ENCODE measurements around the gene GRM7. TPM values are rescaled to one million over a fixed set of nuclear protein-coding genes. Genes with fewer than 3 reads are reported as not detected.
A peak's percentile ranks its signal among the peaks of the same experiment; 100 is the strongest.

The GRM7 gene
- total RNA-seq, 2 donors from 2014 or later: 0.33 to 1.3 TPM

DNA sequence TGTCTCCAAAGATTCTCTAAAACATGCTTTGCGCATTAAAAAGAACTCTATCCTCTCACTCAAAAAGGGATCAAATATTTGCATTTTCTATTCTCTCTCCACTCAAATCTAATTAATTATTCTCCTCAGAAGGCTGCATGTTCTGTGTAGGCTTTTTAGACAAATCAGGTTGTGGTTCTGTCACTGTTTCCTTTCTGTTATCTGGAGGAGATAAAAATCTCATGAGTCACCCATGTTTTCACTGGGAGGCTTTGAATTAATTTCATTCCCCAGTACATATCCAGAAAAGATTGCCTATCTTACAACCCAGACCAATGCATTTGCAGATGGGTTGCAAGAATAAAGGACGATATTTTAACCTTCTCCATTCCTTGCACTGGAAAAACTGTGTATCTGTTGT lies 446.5 kb downstream of the GRM7 start:
- H3K27ac ChIP-seq: no peak overlapping the region
- H3K27me3 ChIP-seq: no peaks in the 10 kb centered on the region
- H3K36me3 ChIP-seq (replicated peaks in 1 of 2; ENCODE audit: insufficient read depth in 1 of 2, low read depth in 2 of 2): no peaks in the 10 kb centered on the region
- H3K4me1 ChIP-seq: peaks cover 5% of the 10 kb centered on the region
- ATAC-seq (peak; percentile 21), DNase-seq (no peak)
- no peak for TF ChIP-seq CTCF (IDR thresholded peaks at IDR 0.05)
- TF ChIP-seq POLR2A (IDR thresholded peaks at IDR 0.05): no peak
- WGBS, 2 donors: 36 to 43% methylated on average over 2 of the region's 2 CpGs
- intact Hi-C loops (cut with DNase I): no loop called here
- no peak overlapping the region for H3K4me3 ChIP-seq
- H3K9me3 ChIP-seq: no peaks in the 10 kb centered on the region

- Histone ChIP-seq H3K27ac (no peak overlapping the region), H3K27me3 (no peaks in the 10 kb centered on the region), H3K4me1 (peaks cover 5% of the 10 kb centered on the region), H3K9me3 (no peaks in the 10 kb centered on the region), H3K36me3 (replicated peaks in 1 of 2; ENCODE audit: insufficient read depth in 1 of 2, low read depth in 2 of 2) (no peaks in the 10 kb centered on the region), H3K4me3 (no peak overlapping the region)
- TF ChIP-seq CTCF (IDR thresholded peaks at IDR 0.05) (no peak), POLR2A (IDR thresholded peaks at IDR 0.05) (no peak)
- DNase-seq: peak; percentile 13 to 59 (median 30)
- WGBS, 2 donors: 28 to 64% methylated on average over 3 of the region's 3 CpGs
- peak; percentile 58 for ATAC-seq
- intact Hi-C loops (cut with DNase I): no loop called here
Observed at GRCh38 chr3:7309641-7310102, 448.8 kb downstream of the GRM7 start.

- Histone ChIP-seq H3K27ac (no peak overlapping the region), H3K27me3 (no peaks in the 10 kb centered on the region), H3K4me1 (no peaks in the 10 kb centered on the region), H3K36me3 (replicated peaks in 1 of 2; ENCODE audit: insufficient read depth in 1 of 2, low read depth in 2 of 2) (no peaks in the 10 kb centered on the region), H3K9me3 (no peaks in the 10 kb centered on the region), H3K4me3 (no peak overlapping the region)
- 51 to 63% methylated on average over 1 of the region's 1 CpG for WGBS, 2 donors
- intact Hi-C loops (cut with DNase I): no loop called here
- no peak for TF ChIP-seq CTCF (IDR thresholded peaks at IDR 0.05)
- no peak for TF ChIP-seq POLR2A (IDR thresholded peaks at IDR 0.05)
- ATAC-seq (no peak), DNase-seq (no peak)
Observed at GRCh38 chr3:7315037-7315436, 454.1 kb downstream of the GRM7 start.

GRCh38 chr3:7322957-7323669 lies 462.2 kb downstream of the GRM7 start:
- Histone ChIP-seq H3K4me3 (no peak overlapping the region), H3K9me3 (no peaks in the 10 kb centered on the region), H3K27ac (no peak overlapping the region), H3K4me1 (no peaks in the 10 kb centered on the region), H3K36me3 (replicated peaks in 1 of 2; ENCODE audit: insufficient read depth in 1 of 2, low read depth in 2 of 2) (no peaks in the 10 kb centered on the region), H3K27me3 (no peaks in the 10 kb centered on the region)
- no peak for ATAC-seq
- WGBS, 2 donors: 54 to 64% methylated on average over 3 of the region's 3 CpGs
- intact Hi-C loops (cut with DNase I): no loop called here
- no peak for TF ChIP-seq POLR2A (IDR thresholded peaks at IDR 0.05)
- TF ChIP-seq CTCF (IDR thresholded peaks at IDR 0.05): no peak
- DNase-seq: no peak

DNA sequence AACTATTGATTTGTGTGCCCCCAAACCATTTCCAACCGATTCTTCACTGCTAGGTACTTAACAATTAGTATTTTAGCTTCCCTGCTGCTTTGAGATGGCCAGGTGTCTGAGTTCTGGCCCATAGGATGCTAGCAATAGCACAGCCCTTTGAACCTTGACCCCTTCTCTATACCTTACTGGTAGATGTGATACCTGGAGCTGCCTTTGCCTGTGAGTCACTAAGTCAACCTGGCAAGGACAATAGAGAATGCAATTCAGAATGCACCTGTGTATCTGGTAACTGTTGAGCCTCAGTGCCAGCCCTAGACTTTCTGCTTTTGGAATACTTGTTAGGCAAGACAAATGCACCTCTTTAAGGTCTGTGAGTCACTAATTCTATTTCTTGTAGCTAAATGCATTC lies 467.4 kb downstream of the GRM7 start:
- no peak for DNase-seq
- Histone ChIP-seq H3K4me3 (no peak overlapping the region), H3K36me3 (replicated peaks in 1 of 2; ENCODE audit: insufficient read depth in 1 of 2, low read depth in 2 of 2) (no peaks in the 10 kb centered on the region), H3K4me1 (no peaks in the 10 kb centered on the region), H3K27ac (no peak overlapping the region), H3K27me3 (no peaks in the 10 kb centered on the region), H3K9me3 (no peaks in the 10 kb centered on the region)
- intact Hi-C loops (cut with DNase I): no loop called here
- ATAC-seq: no peak
- TF ChIP-seq CTCF (IDR thresholded peaks at IDR 0.05): no peak
- TF ChIP-seq POLR2A (IDR thresholded peaks at IDR 0.05): no peak
- 29 to 73% methylated on average over 1 of the region's 1 CpG for WGBS, 2 donors

Measured in body of pancreas (tissue), 4 donors.